Ovary (tissue), 3 donors: ENCODE results near the gene STAMBPL1.

Experiments
- CTCF ChIP-seq, 3 donors: fragments of 450-650 bp in 2 of 3; fragments of 200-600 bp in 1 of 3; IDR thresholded peaks; one replicate each; pipeline versions ENCODE4 v1.5.1 to v1.8.0; 2016 to 2022; ENCODE audit warnings: antibody characterized with exemption in 3 of 3, mild to moderate bottlenecking in 1 of 3
- POLR2A ChIP-seq: fragments of 450-650 bp; IDR thresholded peaks from one replicate; pipeline ENCODE4 v1.6.1; 2017; ENCODE audit warnings: antibody characterized with exemption, mild to moderate bottlenecking, moderate library complexity
- donor health status: DM: no; HTN: no; CAD: no.

GRCh38 chr10:88932539-88933256, 52.7 kb downstream of the STAMBPL1 start:
- TF ChIP-seq CTCF (IDR thresholded peaks at IDR 0.05) (peak; percentile 83 to 98 (median 91)), POLR2A (no peak)
